LNCAP (cell line): ENCODE results near the gene PHF23.

ENCODE experiments used
- TF ChIP-seq, protein P1 (sequence below): fragments of 450-650 bp; IDR thresholded peaks from 2 replicates; pipeline ENCODE4 v1.5.1; 2017; ENCODE audit warnings: mild to moderate bottlenecking

PHF23 gene

DNA sequence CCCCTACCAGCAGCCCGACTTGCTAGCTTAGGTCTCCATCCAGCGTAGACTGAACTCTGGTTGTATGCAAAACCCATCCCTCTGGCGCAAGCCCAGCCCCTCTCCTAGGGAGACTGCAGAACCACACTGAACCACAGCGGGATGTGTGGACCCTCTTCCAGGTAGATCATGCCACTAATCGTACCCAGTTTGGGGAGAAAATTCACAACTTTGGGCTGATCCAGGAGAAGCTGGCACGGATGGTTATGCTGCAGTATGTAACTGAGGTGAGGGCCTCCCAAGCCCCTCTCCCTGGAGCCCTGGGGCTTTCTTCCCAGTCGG, 16.3 kb downstream of the PHF23 start:
- TF ChIP-seq, protein P1, sequence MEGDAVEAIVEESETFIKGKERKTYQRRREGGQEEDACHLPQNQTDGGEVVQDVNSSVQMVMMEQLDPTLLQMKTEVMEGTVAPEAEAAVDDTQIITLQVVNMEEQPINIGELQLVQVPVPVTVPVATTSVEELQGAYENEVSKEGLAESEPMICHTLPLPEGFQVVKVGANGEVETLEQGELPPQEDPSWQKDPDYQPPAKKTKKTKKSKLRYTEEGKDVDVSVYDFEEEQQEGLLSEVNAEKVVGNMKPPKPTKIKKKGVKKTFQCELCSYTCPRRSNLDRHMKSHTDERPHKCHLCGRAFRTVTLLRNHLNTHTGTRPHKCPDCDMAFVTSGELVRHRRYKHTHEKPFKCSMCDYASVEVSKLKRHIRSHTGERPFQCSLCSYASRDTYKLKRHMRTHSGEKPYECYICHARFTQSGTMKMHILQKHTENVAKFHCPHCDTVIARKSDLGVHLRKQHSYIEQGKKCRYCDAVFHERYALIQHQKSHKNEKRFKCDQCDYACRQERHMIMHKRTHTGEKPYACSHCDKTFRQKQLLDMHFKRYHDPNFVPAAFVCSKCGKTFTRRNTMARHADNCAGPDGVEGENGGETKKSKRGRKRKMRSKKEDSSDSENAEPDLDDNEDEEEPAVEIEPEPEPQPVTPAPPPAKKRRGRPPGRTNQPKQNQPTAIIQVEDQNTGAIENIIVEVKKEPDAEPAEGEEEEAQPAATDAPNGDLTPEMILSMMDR: no peak

DNA sequence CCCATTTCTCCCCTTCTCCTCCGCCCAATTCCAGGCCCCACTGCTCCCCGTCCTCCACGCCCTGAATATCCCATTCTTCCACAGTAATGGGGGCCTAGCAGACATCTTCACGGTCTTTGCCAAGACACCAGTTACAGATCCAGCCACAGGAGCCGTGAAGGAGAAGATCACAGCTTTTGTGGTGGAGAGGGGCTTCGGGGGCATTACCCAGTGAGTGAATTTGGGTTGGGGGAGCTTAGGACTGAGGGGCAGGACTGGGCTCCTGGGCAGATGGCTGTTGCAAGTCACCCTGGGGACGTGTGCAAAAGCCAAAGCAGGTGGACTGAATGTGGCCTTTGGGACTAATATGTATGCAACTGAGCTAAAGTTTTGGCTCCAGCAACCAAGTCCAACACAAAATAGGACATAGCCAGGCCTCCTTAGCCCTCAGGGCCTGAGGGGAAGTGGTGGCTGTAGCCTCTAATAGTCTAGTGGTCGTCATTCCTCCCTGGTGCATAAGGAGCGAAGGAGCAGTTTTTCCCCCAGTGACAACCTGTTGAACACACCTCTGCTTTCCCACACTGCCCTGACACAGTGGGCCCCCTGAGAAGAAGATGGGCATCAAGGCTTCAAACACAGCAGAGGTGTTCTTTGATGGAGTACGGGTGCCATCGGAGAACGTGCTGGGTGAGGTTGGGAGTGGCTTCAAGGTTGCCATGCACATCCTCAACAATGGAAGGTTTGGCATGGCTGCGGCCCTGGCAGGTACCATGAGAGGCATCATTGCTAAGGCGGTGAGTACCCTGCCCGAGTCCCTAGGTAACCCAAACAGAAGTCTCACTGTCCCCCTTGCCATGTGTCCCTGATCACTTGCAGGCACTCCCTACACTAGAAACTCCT, 16.9 kb downstream of the PHF23 start:
- TF ChIP-seq, protein P1: no peak

DNA sequence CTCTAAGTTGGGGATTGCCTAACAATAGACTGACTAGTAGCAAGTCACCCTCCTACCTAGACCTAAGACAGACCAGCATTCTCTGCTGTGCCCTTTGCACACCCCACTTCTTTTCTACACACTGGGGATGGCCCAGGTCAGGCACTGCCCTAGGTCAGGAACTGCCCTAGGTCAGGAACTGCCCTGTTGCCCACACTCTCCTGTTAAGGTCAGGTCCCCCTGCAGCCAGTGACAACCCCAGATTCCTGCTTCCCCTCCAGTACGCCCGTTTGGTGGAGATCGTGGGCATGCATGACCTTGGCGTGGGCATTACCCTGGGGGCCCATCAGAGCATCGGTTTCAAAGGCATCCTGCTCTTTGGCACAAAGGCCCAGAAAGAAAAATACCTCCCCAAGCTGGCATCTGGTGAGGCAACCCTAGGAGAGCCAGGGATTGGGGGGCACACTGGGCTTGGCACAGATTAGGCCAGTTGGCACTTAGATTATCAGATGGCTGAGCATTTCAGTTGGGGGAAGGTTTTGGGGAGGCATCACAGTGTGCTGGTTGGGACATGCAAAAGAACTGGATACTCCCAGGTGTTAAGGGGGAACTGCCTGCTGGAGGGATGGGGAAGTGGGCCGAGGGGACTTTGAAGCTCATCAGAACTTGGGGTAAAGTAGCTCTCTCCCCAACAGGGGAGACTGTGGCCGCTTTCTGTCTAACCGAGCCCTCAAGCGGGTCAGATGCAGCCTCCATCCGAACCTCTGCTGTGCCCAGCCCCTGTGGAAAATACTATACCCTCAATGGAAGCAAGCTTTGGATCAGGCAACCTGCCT, 17.8 kb downstream of the PHF23 start:
- TF ChIP-seq, protein P1: no peak

DNA sequence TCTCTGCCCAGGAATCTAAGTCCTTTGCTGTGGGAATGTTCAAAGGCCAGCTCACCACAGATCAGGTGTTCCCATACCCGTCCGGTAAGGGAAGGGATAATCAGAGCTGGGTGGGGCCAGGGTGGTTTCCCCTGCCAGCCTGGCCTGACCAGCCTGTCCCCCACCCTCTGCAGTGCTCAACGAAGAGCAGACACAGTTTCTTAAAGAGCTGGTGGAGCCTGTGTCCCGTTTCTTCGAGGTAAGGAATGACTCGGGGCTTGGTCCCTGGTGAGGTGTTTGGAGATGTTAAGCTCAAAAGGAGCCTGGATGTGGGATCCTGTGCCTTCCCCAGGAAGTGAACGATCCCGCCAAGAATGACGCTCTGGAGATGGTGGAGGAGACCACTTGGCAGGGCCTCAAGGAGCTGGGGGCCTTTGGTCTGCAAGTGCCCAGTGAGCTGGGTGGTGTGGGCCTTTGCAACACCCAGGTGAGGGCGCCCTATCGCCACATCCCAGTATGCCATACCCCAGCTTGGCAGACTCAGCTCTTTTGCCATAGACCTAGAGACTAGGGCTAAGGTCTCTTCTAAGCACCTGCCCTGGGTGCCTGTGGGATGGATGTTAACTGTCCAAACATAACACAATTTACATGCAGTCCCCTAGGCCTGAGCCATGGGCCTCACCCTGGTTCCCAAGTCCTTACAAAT, 18.5 kb downstream of the PHF23 start:
- TF ChIP-seq, protein P1: peak; percentile 50; the same call in 1 of the 2 replicates

DNA sequence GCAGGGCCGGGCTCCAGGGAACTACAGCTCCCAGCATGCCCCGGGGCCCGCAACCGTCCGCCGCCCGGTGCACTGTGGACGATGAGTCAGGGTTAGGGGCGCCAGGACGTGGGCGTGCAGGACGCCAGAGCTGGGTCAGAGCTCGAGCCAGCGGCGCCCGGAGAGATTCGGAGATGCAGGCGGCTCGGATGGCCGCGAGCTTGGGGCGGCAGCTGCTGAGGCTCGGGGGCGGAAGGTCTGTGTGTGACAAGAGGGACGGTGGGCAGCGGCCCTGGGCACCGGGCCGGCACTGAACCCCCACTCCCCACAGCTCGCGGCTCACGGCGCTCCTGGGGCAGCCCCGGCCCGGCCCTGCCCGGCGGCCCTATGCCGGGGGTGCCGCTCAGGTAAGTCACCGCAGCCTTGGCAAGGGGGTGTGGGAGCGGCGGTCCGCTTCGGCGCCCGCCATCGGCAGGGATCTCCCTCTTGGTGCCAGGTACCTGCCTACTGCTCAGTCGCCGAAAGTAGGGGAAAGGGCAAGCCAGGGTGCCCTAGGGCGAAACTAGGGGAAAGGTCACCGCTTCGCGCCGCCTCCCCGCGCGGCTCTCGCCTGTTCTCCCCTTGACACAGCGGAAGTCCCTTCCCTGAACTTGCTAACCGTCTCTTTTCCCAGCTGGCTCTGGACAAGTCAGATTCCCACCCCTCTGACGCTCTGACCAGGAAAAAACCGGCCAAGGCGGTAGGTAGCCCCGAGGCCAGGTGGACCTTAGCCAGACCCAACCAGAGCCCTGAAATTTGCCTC, 19.3 kb downstream of the PHF23 start, which contains the start of the genes ACADVL and DLG4:
Gene ACADVL (plus strand): TSS at position 127 of the 781 bp plus-strand sequence. CDS start 47 bp downstream, at position 174.
Gene DLG4 (minus strand): TSS at position 25 of the 781 bp plus-strand sequence.
- TF ChIP-seq, protein P1: no peak

DNA sequence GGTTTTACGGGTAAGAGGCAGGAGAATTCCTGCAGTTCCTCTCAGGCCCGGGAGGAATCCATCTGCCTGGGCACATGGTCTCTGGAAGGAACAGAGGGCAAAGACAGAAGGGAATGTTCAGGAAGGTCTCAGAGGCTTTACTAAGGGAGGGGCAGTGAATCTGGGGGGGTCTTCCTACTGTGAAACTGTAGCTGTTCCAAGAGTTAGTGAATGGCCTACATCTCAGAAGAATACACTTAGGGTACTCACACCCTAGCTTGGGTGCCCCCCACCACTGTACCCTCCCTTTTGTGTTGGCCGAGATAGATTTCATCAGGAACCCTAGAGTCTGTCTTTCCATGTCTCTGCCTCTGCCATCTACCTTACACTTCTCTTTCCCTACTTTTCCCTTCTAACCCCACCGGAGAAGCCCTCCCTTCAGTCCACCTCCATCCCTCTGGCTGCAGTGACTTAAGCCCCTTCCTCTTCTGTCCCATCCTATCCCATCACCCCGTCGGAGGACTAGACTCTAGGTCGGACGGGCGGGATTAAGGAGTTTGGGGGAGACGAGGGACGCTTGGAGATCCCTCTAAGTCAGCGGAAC, 19.9 kb downstream of the PHF23 start:
- TF ChIP-seq, protein P1: no peak
